GM21360 (cell line): Measurements from ENCODE around the gene MBD1.
"Not testable (repeated sequence)": the region's sequence is repeated elsewhere in the genome, so short reads cannot be mapped to it uniquely, and the experiment has no call there.

Experiments
- ATAC-seq: cut with Tn5 transposase; IDR thresholded peaks from one replicate; pipeline ENCODE4 v1.9.1; 2021; ENCODE audit warnings: mild to moderate bottlenecking, moderate library complexity; ENCODE audit not compliant: unreplicated experiment

The MBD1 gene

DNA sequence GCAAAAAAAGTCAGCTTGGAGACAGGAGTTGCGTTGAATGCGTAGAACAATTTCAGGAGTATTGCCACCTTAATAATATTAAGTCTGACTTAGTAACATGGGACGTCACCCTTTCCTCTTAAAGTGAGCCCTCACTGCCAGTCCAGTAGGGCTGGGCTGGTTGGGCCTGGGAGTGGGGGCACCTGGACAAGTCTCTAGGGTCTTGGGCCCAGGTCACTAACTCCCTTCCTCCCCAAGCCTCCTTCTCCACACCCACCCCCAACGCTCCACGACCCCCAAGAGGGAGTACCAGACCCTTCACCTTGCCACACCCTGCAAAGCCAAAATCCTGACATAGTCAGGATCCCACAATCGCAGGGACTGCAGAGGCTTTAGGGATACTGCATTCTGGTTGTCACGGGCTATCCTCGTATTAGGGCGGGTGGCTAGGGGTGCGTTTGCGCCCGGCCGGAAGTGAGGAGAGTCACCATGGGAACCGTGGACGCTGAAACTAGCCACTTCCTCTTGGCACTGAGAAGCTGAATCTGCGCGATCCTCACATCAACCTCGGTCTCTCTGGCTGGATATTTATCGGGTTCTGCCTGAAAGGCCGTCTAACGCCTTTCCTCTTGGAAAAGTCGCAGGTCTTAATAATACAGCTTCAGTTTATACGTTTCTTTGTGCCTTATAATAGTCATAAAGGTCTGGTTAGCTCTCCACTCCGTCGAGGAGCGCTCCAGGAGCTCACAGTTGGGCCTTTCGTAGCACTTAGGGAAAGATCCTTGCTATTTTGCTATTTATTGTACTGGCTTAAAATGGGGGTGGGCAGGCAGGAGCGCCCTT, 16.5 kb upstream of the MBD1 start:
- peak; percentile 98 for ATAC-seq

DNA sequence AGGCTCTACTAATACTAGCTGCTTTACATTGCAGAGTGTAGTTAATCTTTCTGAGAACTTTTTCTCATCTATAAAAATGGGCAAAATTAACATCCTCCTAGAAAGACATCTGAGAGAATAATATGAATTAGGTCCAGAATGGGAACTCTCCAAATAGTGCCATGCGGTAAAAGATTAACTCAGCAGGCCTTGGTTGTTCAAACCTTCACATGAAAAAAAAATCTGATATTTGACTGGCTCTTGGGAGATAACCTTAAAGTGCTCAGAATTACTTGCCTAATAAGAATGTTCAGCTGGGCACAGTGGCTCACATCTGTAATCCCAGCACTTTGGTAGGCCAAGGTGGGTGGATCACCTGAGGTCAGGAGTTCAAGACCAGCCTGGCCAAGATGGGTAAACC, 11.7 kb upstream of the MBD1 start:
- no peak for ATAC-seq

DNA sequence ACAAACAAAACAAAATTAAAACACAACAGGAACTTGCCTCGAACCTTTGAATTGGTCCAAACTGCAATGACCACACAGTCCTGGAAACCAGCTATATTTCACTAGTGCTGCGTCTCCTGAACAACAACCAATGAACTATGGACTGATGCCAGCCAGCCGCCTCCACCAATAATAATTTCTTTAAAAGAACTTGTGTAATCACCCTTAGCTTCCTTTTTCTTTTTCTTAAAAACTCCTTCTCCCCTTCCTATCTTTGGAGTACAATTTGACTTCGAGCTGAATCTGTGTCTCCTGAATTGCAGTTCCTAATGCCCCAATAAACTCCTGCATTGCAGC, 7.8 kb upstream of the MBD1 start:
- no peak for ATAC-seq

DNA sequence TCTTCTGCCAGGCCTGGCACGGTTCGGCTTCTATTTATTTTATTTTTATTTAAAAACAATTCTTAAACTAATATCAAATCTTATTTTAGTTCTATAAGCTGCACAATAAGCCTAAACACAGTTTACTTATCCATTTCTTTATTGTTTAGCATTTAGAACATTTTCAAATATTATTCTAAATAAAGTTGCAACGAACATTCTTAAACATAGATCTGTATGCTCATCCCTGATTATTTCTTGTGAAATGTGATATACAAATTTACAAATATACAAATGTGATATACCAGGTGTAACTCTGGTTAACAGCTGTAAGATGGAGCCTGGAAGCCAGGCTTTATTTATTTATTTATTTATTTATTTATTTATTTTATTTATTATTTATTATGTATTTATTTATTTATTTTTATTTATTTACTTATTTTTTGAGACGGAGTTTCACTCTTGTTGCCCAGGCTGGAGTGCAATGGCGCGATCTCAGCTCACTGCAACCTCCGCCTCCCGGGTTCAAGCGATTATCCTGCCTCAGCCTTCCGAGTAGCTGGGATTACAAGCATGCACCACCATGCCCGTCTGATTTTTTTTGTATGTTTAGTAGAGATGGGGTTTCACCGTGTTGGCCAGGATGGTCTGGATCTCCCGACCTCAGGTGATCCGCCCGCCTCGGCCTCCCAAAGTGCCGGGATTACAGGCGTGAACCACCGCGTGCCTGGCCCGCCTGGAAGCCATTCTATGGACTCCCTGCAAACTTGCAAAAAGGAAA, 7.2 kb upstream of the MBD1 start:
- ATAC-seq: not testable (repeated sequence)

DNA sequence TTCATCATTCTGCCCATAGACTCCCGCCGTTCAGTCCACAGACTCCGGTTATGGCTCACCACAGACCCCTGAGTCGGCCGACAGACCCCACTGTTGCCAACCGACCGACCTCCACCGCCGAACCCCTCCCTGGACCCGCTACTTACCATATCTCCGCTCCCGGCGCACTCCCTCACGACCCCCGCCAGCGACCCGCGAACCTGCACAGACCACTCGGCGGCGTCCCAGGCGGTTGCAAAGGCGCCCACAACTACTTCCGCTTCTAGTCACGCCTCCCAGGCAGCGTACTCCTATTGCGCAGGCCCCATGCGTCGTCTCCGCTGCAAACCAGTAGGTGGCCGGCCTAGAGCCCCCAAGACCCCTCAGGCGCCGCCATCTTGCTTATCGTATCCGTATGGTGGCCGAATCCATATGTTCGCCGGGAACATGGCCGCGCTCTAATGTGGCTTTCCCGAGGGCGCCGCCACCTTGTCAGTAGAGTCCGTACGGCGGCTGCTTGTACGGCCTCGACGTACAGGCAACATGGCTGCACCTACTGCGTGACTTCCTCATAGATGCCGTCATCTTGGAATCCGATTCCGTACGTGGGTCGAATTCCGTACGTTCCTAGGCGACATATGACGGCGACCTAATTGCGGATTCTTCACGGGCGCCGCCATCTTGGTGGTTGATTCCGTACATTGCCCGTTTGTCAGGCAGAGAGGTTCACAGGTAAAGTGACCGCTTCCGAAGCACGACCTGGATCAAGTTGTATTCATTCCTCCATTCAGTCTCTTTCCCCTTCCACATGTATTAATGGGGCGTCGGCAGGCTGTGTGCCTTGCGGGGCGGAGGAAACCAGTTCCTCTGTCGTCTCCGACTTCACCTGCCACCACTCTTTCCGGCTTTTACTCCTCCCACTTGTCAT, 6.4 kb upstream of the MBD1 start, which contains the start of gene CXXC1:
CXXC1 (minus strand) TSS at position 252 of the 907 bp plus-strand sequence; CDS start at position 149, 103 bp downstream.
- peak; percentile 90 for ATAC-seq

DNA sequence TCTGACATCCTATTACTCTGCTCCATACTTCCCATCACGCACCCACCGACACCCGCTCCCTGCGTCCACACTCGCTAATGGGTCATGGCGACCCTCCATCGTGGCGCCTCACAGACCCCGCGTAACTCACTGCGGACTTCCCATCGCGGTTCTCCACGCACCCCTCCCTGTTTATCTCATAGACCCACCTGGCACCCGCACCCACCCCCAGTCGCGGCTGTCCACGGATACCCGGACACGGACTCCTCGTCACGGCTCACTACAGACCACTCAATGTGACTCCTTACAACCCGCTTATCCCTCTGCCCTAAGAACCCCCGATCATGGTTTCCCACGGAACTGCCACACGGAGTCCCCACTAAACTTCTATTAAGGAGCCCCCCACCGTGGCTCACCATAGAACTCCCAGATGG, 5.7 kb upstream of the MBD1 start:
- peak; percentile 1 for ATAC-seq

DNA sequence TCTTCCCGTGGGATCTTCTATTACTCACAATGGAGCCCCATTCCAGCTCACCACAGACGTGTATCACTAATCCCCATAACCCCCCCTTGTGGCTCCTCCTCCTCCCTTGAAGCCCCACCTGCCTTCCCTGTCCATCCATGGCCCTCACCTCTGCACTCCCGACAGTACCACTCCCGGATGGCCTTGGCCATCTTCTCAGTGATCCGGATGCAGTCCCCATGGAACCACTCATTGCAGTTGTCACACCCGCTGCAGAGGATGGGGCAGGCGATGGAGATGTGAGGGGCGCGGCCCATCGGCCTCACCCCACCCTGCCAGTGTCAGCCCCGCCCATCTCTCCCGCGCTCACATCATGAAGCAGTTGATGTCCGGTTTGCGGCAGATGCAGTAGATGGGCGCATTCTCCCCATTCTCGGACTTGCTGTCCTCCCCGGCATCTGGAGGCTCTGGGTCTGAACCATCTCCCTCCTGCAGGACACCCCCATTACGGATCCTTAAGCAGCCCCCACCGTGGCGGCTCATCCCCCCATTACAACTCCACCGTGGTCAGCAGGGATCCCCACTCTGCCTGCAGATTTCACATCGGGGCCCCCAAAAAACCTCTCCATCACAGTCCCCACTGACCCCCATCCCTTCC, 5.2 kb upstream of the MBD1 start:
- ATAC-seq: no peak

DNA sequence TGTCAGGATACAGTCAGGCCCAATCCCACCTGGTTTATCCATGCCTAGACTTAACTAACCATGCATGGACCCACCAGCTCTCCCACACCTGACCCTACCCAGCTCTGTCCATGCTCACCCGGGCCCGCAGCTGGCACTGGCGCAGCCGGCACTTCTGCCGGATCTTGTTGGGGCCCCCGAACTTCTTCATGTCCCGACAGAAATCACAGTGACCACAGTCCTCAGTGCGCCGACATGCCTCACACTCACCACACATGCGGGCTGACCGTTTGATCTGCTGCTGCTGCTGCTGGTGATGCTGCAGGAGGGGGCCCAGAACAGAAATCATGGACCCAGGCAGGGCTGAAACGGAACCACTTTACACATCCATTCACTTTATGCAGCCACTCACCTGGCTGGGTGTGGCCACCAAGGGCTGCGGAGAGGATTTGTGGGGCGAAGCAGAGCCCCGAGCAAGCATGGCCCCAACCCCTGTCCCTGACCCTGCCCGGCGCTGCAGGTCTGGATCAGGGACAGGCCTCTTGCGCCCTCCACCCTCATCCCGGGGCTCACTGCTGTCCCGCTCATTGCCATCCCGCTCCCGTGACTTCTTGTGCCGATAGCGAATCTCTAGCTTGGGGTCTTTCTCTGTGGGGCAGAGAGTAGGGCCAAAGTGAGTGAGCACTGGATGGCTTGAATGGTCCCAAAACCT, 4.5 kb upstream of the MBD1 start:
- no peak for ATAC-seq

DNA sequence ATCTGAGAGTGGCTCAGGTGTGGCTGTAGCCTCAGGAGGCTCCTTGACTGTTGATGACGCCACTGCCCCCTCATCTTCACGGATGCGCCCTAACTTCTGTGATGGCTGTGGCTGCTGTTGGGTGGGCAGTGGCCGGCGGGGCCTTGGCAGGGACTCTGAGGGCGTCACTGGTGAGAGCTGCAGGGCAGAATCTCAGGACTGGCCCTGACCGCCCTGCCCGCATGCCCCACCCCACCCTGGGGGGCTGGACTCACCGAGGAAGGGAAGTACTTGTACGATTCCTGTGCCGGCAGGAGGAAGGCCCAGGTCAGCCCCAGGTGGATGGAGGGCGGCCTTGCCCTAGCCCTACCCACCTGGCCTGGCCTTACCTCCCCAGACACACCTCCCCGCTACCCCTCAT, 3.7 kb upstream of the MBD1 start:
- ATAC-seq: no peak

DNA sequence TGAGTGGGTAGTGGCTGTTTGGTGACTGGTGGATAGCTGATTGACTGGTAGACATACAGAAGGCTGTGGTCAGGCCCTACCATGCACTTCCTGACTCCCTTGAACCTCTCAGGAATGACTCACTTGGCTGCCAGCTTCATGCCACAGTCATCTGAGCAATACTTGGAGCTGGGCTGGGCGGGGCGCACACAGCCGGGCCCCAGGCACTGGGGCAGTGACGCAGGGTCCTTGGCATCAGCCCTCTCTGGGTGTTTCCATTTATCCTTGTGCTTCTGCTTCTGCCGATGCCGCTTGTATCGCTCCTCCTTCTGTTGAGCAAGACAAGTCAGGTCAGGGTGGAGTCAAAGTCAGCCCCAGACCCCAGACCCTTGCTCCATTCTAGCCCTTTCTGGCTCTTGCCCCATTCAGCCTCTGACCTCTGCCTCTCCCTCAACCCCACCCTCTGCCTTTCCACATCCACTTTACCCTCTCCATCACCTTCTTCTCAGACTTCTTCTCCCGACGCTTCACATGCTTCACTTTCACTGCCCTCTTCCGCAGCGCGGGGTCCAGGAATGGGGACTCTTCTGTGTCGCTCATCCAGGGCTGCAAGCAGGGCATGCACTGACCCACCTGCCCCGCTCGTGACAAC, 3.0 kb upstream of the MBD1 start:
- ATAC-seq: no peak

DNA sequence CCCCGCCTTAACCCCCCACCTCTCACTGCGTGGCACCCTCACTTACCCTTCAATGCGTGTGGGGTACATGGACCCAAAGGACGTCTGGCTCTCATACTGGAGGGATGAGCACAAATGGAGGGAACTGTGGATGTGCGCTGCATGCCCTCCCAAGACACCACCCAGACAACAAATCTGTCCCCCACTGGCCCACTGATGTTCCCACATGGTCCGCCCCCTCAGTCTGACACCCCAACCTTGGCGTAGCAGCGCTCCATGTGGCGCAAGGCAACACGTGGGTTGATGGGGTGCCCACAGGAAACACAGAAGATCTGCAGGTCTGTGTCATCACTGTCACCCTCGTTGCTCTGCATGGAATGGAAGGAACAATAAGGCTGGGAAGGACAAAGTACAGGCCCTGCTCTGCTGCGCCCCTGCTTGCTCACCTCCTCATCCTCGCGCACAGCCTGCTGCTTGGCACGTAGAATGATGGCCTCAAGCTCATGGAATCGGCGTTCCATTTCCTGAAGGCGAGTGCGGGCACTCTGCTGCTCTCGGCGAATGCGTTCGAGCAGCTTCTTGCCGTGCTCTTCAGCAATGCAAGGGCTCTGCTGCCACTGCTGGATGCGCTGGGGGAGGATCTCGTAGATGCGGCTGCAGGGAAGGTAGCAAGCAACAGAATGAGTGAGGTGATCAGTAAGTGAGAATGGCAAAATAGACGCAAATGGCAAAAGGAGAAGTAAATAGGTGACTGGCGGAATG, 2.3 kb upstream of the MBD1 start:
- no peak for ATAC-seq

DNA sequence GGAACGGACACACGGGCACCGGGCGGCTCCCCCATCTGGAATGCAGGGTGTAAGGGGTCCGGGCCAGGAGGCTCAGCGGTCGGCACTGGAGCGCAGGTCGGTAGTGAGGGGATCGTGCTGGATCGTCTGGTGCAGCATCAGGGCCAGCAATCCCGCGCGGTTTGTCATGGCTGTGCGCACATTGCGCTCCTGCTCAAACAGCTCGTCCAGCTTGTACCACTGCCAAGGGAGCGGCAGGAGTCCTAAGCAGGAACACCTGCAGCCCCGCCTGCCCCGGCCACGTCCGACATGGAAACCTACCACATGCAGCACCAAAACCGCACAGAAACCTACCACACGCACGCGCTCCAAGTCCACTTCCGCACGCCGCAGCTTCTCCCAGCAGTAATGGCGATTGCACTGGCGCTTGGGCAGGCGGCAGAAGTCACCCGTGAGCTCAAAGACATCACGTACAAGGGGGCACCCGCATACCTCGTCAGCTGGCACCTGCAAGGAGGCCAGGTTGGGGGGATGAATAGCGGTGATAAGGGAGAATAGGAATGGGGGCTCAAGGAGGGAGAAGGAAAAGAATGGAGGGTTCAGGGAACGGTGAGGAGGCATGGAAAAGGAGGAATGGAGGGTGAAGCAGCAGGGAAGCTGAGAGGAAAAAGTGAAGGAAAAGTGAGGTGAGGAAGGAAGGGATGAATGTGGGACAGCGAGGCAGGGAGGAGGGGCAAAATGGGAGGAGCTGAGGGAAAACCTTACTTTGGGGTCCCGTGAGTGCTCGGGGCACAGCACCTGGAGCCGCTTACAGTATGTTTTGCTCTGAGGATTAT, 1.4 kb upstream of the MBD1 start:
- ATAC-seq: no peak

DNA sequence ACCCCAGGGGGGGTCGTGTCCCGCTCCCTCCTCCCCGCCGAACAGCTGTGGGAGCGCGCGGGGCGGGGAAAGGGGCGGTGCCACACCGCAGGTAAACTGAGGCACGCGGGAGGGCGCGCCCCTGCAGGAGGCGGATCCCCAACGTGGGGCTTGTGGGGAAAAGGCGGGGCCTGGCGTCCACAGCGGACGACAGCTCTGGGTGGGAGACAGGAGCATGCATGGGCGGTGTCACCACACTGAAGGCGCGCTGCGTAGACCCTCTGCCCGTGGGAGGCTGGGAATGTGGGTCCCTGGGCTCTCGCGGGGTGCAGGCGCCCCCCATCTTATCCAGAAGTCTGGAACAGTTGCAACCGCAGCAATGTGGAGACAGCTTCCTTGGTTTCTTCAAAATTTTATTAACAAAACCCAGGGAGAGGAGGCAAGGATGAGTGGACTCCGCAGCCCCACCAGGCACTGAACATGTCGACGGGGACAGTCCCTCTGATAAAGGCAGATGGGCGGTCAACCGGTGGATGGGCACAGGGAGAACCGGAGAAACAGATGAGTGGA, 723 bp upstream of the MBD1 start:
- ATAC-seq: no peak

DNA sequence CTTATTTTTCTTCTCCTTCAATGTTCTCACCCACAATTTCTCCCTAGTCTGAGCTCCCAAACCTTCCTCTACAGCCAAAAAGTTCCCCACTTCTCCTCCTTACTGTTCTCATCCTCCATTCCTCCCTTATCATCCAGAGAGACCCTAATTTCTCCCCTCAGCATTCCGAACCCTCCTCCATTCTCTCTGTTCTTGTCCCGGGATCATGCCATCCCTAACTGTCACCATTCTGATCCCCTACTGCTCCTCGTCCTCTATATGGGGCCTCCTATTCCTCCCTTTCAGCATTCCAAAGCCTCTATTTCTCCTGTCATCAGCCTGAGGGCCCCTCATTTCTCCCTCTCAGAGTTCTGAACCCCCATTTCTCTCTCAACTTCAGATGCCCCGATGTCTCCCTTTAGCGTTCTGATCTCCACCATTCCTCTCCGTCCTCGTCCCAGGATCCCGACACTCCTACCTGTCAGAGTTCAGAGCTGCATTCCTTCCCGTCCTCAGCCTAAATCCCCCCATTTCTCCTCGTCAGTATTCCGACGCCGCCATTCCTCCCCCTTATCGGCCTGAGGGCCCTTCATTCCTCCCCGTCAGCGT, 522 bp downstream of the MBD1 start:
- ATAC-seq: no peak

DNA sequence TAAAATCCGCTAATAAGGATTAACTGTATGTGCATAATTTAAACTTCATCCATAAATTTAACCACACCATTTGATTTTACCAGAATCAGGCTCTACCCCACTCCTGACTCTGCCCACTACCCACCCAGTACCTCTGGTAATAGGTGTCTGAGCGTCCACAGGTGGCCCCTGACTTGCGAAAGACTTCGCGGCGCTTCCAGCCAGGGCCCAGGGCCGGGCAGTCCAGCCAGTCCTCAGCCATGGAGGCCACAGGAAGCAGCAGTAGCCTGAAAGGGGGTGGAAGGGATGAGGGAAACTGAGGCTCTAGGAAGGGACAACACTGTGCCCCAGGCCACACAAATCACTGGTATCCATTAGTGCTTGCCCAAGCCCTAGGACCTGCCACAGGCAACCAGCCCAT, 1.6 kb downstream of the MBD1 start:
- ATAC-seq: no peak

DNA sequence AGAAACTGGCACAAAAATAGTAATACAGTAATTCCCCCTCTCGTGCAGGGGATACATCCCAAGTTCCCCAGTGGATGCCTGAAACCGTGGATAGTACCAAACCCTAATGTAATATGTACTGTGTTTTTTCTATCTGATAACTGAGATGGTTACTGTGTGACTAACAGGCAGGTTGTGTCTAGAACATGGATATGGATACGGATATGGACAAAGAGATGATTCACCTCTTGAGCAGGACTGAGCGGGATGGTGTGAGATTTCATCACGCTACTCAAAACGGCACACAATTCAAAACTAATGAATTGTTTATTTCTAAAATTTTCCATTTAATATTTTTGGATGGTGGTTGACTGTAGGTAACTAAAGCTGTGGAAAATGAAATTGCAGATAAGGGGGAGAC, 3.4 kb downstream of the MBD1 start:
- ATAC-seq: no peak

DNA sequence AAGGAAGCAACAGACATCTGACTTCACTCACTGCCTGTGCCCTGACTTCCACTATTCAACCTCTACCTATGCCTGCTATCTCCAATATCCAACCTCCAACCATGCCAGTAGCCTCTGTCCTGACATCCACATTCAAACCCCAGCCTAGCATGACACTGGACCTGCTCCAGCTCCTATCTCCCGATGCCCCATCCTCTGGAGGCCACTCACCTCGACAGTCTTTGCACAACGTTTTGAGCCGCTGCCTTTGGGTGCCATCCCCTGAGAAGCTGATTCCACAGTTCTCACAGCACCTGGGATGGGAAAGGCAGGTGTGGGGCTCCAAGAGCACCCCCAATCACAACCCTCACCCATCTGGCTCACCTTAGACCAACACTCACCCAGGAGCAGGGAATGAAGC, 4.9 kb downstream of the MBD1 start:
- ATAC-seq: no peak
